ENCODE data around the gene UTF1. TPM values are rescaled to one million over a fixed set of nuclear protein-coding genes. Genes with fewer than 3 reads are reported as not detected.

Gene UTF1
- total RNA-seq, 3 donors from 2014 or later, result not detected

GRCh38 chr10:133266056-133266795, 36.2 kb downstream of the UTF1 start:
- intact Hi-C loops (cut with DNase I; ENCODE audit: low total_unique reads), result no loop called here
- Histone ChIP-seq H3K4me1 (no peaks in the 10 kb centered on the region), H3K4me3 (no peak overlapping the region), H3K27ac (no peak overlapping the region), H3K27me3 (no peaks in the 10 kb centered on the region), H3K36me3 (no peaks in the 10 kb centered on the region), H3K9me3 (no peaks in the 10 kb centered on the region)
- DNase-seq (ENCODE audit: low spot score in 2 of 2), result no peak
- TF ChIP-seq POLR2AphosphoS5 (IDR thresholded peaks at IDR 0.05), result no peak
- no peak for TF ChIP-seq POLR2A (IDR thresholded peaks at IDR 0.05)
- no peak for TF ChIP-seq CTCF (IDR thresholded peaks at IDR 0.05)

- H3K27me3 ChIP-seq, result no peaks in the 10 kb centered on the region
Measured at GRCh38 chr10:133267293-133267692, 37.3 kb downstream of the UTF1 start.

GRCh38 chr10:133267829-133268228, 37.8 kb downstream of the UTF1 start:
- intact Hi-C loops (cut with DNase I; ENCODE audit: low total_unique reads), result no loop called here
- H3K27me3 ChIP-seq, result no peaks in the 10 kb centered on the region
- no peak for DNase-seq (ENCODE audit: low spot score in 2 of 2)
- H3K9me3 ChIP-seq, result no peaks in the 10 kb centered on the region
- H3K4me3 ChIP-seq, result no peak overlapping the region
- H3K4me1 ChIP-seq, result no peaks in the 10 kb centered on the region
- H3K36me3 ChIP-seq, result no peaks in the 10 kb centered on the region
- TF ChIP-seq POLR2A (IDR thresholded peaks at IDR 0.05) (no peak), CTCF (IDR thresholded peaks at IDR 0.05) (no peak), POLR2AphosphoS5 (IDR thresholded peaks at IDR 0.05) (no peak)
- H3K27ac ChIP-seq, result no peak overlapping the region

More at GRCh38 chr10:133267293-133267692, 37.3 kb downstream of the UTF1 start:
- Histone ChIP-seq H3K9me3 (no peaks in the 10 kb centered on the region), H3K36me3 (no peaks in the 10 kb centered on the region), H3K4me3 (no peak overlapping the region), H3K27ac (no peak overlapping the region), H3K4me1 (no peaks in the 10 kb centered on the region)
- TF ChIP-seq POLR2A (IDR thresholded peaks at IDR 0.05) (no peak), POLR2AphosphoS5 (IDR thresholded peaks at IDR 0.05) (no peak), CTCF (IDR thresholded peaks at IDR 0.05) (no peak)
- intact Hi-C loops (cut with DNase I; ENCODE audit: low total_unique reads), result no loop called here
- DNase-seq (ENCODE audit: low spot score in 2 of 2), result no peak

GRCh38 chr10:133268532-133268931, 38.5 kb downstream of the UTF1 start:
- TF ChIP-seq POLR2AphosphoS5 (IDR thresholded peaks at IDR 0.05) (no peak), POLR2A (IDR thresholded peaks at IDR 0.05) (no peak), CTCF (IDR thresholded peaks at IDR 0.05) (no peak)
- Histone ChIP-seq H3K36me3 (no peaks in the 10 kb centered on the region), H3K4me1 (no peaks in the 10 kb centered on the region), H3K4me3 (no peak overlapping the region), H3K9me3 (no peaks in the 10 kb centered on the region), H3K27me3 (no peaks in the 10 kb centered on the region), H3K27ac (no peak overlapping the region)
- intact Hi-C loops (cut with DNase I; ENCODE audit: low total_unique reads), result no loop called here
- no peak for DNase-seq (ENCODE audit: low spot score in 2 of 2)

- TF ChIP-seq POLR2A (IDR thresholded peaks at IDR 0.05) (no peak), POLR2AphosphoS5 (IDR thresholded peaks at IDR 0.05) (no peak), CTCF (IDR thresholded peaks at IDR 0.05) (no peak)
- H3K4me1 ChIP-seq, result no peaks in the 10 kb centered on the region
- no peaks in the 10 kb centered on the region for H3K27me3 ChIP-seq
- no peaks in the 10 kb centered on the region for H3K36me3 ChIP-seq
- H3K27ac ChIP-seq, result no peak overlapping the region
- H3K9me3 ChIP-seq, result no peaks in the 10 kb centered on the region
- no peak overlapping the region for H3K4me3 ChIP-seq
- no peak for DNase-seq (ENCODE audit: low spot score in 2 of 2)
- intact Hi-C loops (cut with DNase I; ENCODE audit: low total_unique reads), result no loop called here
Measured at GRCh38 chr10:133269367-133269766, 39.4 kb downstream of the UTF1 start.
